GM12872 (cell line): ENCODE data around the gene KDM4F.
A peak's percentile ranks its signal among the peaks of the same experiment; 100 is the strongest.

ENCODE experiments used
- CTCF ChIP-seq: IDR thresholded peaks from 3 replicates; pipeline ENCODE4 v1.5.1; 2011; ENCODE audit warnings: low read depth, mild to moderate bottlenecking, low read length, moderate library complexity; ENCODE audit not compliant: insufficient read depth

Gene KDM4F

GRCh38 chr11:95067039-95067840, 18.0 kb downstream of the KDM4F start:
- peak; percentile 62 for TF ChIP-seq CTCF

- no peak for TF ChIP-seq CTCF
Measured at GRCh38 chr11:95067841-95068219, 18.6 kb downstream of the KDM4F start.

GRCh38 chr11:95068549-95068948, 19.3 kb downstream of the KDM4F start:
- no peak for TF ChIP-seq CTCF

- no peak for TF ChIP-seq CTCF
Measured at GRCh38 chr11:95070471-95070870, 21.2 kb downstream of the KDM4F start.

- no peak for TF ChIP-seq CTCF
Measured at GRCh38 chr11:95072948-95073347, 23.7 kb downstream of the KDM4F start.

GRCh38 chr11:95074792-95075563, 25.8 kb downstream of the KDM4F start:
- no peak for TF ChIP-seq CTCF

GRCh38 chr11:95076416-95076815, 27.2 kb downstream of the KDM4F start:
- no peak for TF ChIP-seq CTCF
